ENCODE results near the gene CDH13. TPM values are rescaled to one million over a fixed set of nuclear protein-coding genes. Genes with fewer than 3 reads are reported as not detected.

The CDH13 gene
- total RNA-seq, 1 donor from 2014 or later = 20.9 TPM

DNA sequence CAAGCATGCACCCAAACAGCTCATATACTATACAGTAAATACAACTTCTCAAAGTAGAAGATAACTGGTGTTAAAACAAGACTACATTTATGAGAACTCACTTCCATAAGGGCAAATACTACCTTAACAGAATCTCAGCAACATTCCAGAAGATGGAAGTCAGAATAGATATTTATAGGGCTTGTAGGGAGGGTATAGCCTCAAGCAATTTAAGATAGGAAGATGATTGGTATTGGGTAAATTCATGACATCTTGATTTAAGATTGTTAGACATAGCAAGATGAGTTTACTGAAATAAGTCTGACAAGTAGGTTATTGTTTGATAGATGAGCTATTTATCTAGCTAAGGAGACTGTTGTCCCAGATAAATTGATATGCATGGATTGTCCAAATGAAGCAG, 250.2 kb downstream of the CDH13 start:
- Histone ChIP-seq H3K27me3 (ENCODE audit: control insufficient read depth in 3 of 3, insufficient read depth in 3 of 3, low read length in 3 of 3) (no peaks in the 10 kb centered on the region), H3K9ac (ENCODE audit: low read depth in 1 of 3, low read length in 3 of 3) (no peak overlapping the region), H3K9me3 (ENCODE audit: control insufficient read depth in 3 of 3, low read length in 3 of 3) (no peaks in the 10 kb centered on the region), H3K36me3 (ENCODE audit: control insufficient read depth in 3 of 3, insufficient read depth in 3 of 3, low read length in 3 of 3) (no peaks in the 10 kb centered on the region), H3K4me1 (ENCODE audit: control insufficient read depth in 3 of 3, insufficient read depth in 3 of 3, low read length in 3 of 3) (peaks cover 9 to 15% (median 11%) of the 10 kb centered on the region in 3 donors), H3K27ac (ENCODE audit: low read depth, low read length) (no peak overlapping the region), H3K4me3 (ENCODE audit: low read length in 3 of 3) (no peak overlapping the region)

DNA sequence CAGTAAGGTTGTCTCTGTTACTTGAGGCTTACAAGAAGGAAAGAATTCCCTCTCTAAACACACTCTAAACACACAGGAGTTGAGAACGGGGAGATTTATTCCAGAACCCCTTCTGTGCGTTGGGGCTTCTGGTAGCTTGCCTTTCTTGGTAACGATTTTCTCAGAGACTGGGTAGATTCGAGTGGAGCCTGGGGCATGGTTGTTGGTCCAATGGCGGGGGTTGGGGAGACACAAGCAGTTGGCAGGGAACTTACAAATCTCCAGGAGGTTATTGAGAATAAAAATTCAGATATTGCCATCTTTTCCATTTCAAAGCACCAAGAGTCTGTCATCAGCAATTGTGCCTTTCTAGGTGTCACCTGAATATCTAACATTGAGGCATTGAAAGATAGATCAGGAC, 251.7 kb downstream of the CDH13 start:
- Histone ChIP-seq H3K9me3 (ENCODE audit: control insufficient read depth in 3 of 3, low read length in 3 of 3) (no peaks in the 10 kb centered on the region), H3K4me3 (ENCODE audit: low read length in 3 of 3) (no peak overlapping the region), H3K27ac (ENCODE audit: low read depth, low read length) (no peak overlapping the region)

DNA sequence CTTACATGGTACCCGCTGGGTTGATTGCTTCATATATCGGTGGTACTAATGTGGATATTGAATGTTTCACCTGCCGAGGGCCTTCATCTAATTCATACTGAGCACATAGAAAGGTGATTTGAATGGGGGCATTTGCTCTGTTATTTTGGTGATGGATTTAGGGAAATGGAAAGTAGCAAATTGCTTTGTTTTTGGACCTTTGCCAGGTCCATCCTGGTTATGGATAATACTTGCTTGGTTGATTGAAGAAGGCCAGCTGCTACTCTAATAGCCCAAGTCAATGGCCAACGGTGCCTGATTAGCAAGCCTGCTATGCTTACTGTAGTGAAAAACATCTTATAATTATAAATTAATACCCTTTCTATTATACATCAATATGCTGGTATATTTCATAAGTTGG, 253.6 kb downstream of the CDH13 start:
- peaks cover 0 to 18% (median 2%) of the 10 kb centered on the region in 3 donors for H3K4me1 ChIP-seq (ENCODE audit: control insufficient read depth in 3 of 3, insufficient read depth in 3 of 3, low read length in 3 of 3)

More for the DNA sequence above, 251.7 kb downstream of the CDH13 start:
- H3K27me3 ChIP-seq (ENCODE audit: control insufficient read depth in 3 of 3, insufficient read depth in 3 of 3, low read length in 3 of 3) = no peaks in the 10 kb centered on the region
- peaks cover 9 to 24% (median 13%) of the 10 kb centered on the region in 3 donors for H3K4me1 ChIP-seq (ENCODE audit: control insufficient read depth in 3 of 3, insufficient read depth in 3 of 3, low read length in 3 of 3)
- H3K9ac ChIP-seq (ENCODE audit: low read depth in 1 of 3, low read length in 3 of 3) = no peak overlapping the region
- no peaks in the 10 kb centered on the region for H3K36me3 ChIP-seq (ENCODE audit: control insufficient read depth in 3 of 3, insufficient read depth in 3 of 3, low read length in 3 of 3)

DNA sequence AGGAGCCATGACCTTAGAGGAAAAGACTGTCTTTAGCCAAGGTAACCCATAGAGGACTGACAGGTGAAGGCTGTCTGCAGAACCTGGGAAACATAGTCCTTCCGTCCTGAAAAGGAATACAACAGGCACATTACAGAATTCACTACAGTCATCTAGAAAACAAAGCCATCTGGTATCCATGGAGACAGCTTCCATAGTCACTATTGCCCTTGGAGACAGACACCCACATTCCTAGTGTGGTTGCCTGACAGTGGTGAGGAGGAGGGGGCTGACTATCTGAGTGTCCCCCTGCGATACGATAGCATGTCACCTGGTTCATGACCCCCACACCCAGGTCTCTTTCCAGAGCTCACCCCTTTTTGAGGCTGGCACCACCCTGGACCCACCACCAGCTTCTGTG, 254.7 kb downstream of the CDH13 start:
- Histone ChIP-seq H3K4me1 (ENCODE audit: control insufficient read depth in 3 of 3, insufficient read depth in 3 of 3, low read length in 3 of 3) (peaks cover 0 to 18% (median 2%) of the 10 kb centered on the region in 3 donors), H3K27ac (ENCODE audit: low read depth, low read length) (no peak overlapping the region), H3K4me3 (ENCODE audit: low read length in 3 of 3) (no peak overlapping the region), H3K27me3 (ENCODE audit: control insufficient read depth in 3 of 3, insufficient read depth in 3 of 3, low read length in 3 of 3) (no peaks in the 10 kb centered on the region), H3K36me3 (ENCODE audit: control insufficient read depth in 3 of 3, insufficient read depth in 3 of 3, low read length in 3 of 3) (no peaks in the 10 kb centered on the region), H3K9me3 (ENCODE audit: control insufficient read depth in 3 of 3, low read length in 3 of 3) (no peaks in the 10 kb centered on the region), H3K9ac (ENCODE audit: low read depth in 1 of 3, low read length in 3 of 3) (no peak overlapping the region)

More for the DNA sequence above, 253.6 kb downstream of the CDH13 start:
- no peak overlapping the region for H3K4me3 ChIP-seq (ENCODE audit: low read length in 3 of 3)
- no peaks in the 10 kb centered on the region for H3K9me3 ChIP-seq (ENCODE audit: control insufficient read depth in 3 of 3, low read length in 3 of 3)
- H3K36me3 ChIP-seq (ENCODE audit: control insufficient read depth in 3 of 3, insufficient read depth in 3 of 3, low read length in 3 of 3) = no peaks in the 10 kb centered on the region
- H3K9ac ChIP-seq (ENCODE audit: low read depth in 1 of 3, low read length in 3 of 3) = no peak overlapping the region
- H3K27me3 ChIP-seq (ENCODE audit: control insufficient read depth in 3 of 3, insufficient read depth in 3 of 3, low read length in 3 of 3) = no peaks in the 10 kb centered on the region
- H3K27ac ChIP-seq (ENCODE audit: low read depth, low read length) = no peak overlapping the region

DNA sequence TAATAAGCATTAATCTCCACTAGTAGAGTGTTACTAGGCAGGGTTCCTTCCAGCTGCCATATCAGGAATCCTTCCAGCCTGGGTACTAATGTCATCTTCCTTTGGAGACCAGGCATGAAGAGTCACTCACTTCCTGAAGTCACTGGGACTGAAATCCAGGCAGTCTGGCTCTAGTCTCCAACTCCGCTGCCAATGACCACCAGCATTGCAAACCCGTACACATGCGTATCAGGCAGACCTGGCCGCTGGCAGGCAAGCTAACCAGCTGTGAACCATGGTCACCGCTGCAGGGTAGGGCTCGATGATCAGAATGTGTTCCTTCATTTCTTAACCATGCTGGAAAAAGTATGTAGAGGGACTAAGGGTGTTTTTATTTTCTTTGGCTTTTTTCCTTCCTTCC, 255.5 kb downstream of the CDH13 start:
- Histone ChIP-seq H3K4me1 (ENCODE audit: control insufficient read depth in 3 of 3, insufficient read depth in 3 of 3, low read length in 3 of 3) (peaks cover 0 to 18% (median 2%) of the 10 kb centered on the region in 3 donors), H3K9ac (ENCODE audit: low read depth in 1 of 3, low read length in 3 of 3) (no peak overlapping the region), H3K36me3 (ENCODE audit: control insufficient read depth in 3 of 3, insufficient read depth in 3 of 3, low read length in 3 of 3) (no peaks in the 10 kb centered on the region), H3K9me3 (ENCODE audit: control insufficient read depth in 3 of 3, low read length in 3 of 3) (no peaks in the 10 kb centered on the region), H3K27me3 (ENCODE audit: control insufficient read depth in 3 of 3, insufficient read depth in 3 of 3, low read length in 3 of 3) (no peaks in the 10 kb centered on the region), H3K4me3 (ENCODE audit: low read length in 3 of 3) (no peak overlapping the region), H3K27ac (ENCODE audit: low read depth, low read length) (no peak overlapping the region)

DNA sequence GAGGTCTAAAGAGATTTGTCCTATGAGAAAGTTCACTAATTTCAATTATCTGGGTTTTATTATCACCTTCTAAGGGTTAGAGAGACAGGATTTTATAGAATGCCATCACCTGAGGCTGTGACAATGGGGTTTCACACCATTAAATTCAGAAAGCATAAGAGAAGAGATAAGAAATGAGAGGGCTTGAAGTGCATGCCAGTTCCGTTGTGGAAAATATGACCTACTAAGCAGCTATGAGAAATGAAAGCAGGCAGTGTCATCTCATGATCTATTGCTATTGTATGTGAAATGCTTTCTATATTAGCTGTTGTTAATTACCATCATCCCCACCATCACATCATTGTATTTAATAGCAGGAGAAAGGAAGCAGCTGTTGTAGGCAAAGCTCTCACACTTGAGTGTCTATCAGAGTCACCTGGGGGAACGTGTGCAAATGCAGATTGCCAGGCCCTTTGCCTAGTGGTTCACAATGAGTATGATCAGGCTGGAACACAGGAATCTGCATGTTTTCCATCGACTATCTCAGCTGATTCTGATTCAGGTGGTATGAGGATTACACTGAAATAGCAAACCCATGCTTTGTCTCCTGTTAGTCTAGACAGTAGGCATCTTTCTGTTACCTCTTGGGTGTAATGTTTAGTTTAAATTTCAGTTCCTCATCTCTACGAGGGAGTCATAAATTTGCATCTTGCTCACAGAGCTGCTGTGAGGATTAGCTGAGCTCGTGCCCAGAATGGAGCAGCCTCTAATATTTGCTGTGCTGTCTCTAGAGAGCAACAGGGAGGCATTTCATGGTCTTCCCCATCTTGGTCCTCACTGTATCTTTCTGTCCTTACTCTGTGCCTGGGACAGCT, 256.4 kb downstream of the CDH13 start:
- H3K4me3 ChIP-seq (ENCODE audit: low read length in 3 of 3) = no peak overlapping the region
- no peak overlapping the region for H3K9ac ChIP-seq (ENCODE audit: low read depth in 1 of 3, low read length in 3 of 3)
- peaks cover 5 to 24% (median 6%) of the 10 kb centered on the region in 3 donors for H3K4me1 ChIP-seq (ENCODE audit: control insufficient read depth in 3 of 3, insufficient read depth in 3 of 3, low read length in 3 of 3)
- H3K27ac ChIP-seq (ENCODE audit: low read depth, low read length) = no peak overlapping the region
- H3K36me3 ChIP-seq (ENCODE audit: control insufficient read depth in 3 of 3, insufficient read depth in 3 of 3, low read length in 3 of 3) = no peaks in the 10 kb centered on the region
- H3K9me3 ChIP-seq (ENCODE audit: control insufficient read depth in 3 of 3, low read length in 3 of 3) = no peaks in the 10 kb centered on the region
- H3K27me3 ChIP-seq (ENCODE audit: control insufficient read depth in 3 of 3, insufficient read depth in 3 of 3, low read length in 3 of 3) = no peaks in the 10 kb centered on the region

DNA sequence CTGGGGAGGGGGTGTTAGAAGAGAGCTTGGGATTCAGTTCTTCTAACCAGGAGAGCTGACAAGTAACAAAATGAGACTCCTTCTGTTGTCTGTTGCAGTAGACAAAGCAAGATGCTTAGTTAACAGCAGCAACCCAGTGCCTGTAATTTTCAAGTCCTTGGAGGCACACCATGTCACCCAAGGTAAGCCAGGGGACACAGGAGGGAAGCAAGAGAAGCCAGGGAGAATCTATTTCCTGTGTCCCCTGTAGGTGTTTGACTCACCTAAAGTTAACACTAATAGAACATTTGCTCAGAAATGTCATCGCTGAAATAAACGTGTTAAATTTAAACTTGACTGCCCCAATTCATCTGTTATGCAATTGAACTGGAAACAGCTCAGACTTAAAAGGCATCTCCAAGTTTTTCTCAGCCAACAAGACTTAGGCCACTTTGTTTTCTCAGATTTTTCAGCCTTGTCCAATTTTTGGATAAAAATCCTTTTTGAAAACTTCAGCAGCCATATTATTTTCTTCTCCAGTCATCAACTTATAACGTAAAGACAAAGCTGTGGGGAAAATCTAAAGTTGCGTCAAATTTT, 257.6 kb downstream of the CDH13 start:
- Histone ChIP-seq H3K4me3 (ENCODE audit: low read length in 3 of 3) (no peak overlapping the region), H3K36me3 (ENCODE audit: control insufficient read depth in 3 of 3, insufficient read depth in 3 of 3, low read length in 3 of 3) (no peaks in the 10 kb centered on the region), H3K9ac (ENCODE audit: low read depth in 1 of 3, low read length in 3 of 3) (no peak overlapping the region), H3K4me1 (ENCODE audit: control insufficient read depth in 3 of 3, insufficient read depth in 3 of 3, low read length in 3 of 3) (peaks cover 9 to 30% (median 11%) of the 10 kb centered on the region in 3 donors), H3K27ac (ENCODE audit: low read depth, low read length) (no peak overlapping the region), H3K27me3 (ENCODE audit: control insufficient read depth in 3 of 3, insufficient read depth in 3 of 3, low read length in 3 of 3) (no peaks in the 10 kb centered on the region), H3K9me3 (ENCODE audit: control insufficient read depth in 3 of 3, low read length in 3 of 3) (no peaks in the 10 kb centered on the region)

DNA sequence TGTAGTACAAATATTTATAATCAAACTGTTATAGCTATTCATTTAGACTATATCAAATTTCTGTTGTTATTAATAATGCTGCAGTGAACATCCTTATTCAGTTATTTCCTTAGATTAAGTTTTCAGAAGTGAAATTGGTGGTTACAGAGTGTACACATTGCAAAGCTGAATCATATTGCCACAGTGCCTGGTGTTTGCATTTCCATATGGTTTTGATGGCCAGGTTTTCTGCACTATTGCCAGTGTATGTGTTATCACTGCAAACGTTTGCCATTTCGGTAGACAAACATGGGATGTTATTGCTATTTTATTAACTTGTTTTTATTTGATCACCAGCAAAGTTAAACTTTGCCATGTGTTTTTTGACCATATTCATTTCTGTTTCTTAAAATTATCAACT, 259.4 kb downstream of the CDH13 start:
- no peak overlapping the region for H3K4me3 ChIP-seq (ENCODE audit: low read length in 3 of 3)
- H3K9ac ChIP-seq (ENCODE audit: low read depth in 1 of 3, low read length in 3 of 3) = no peak overlapping the region
- no peaks in the 10 kb centered on the region for H3K9me3 ChIP-seq (ENCODE audit: control insufficient read depth in 3 of 3, low read length in 3 of 3)
- H3K27ac ChIP-seq (ENCODE audit: low read depth, low read length) = no peak overlapping the region
- H3K27me3 ChIP-seq (ENCODE audit: control insufficient read depth in 3 of 3, insufficient read depth in 3 of 3, low read length in 3 of 3) = no peaks in the 10 kb centered on the region
- peaks cover 9 to 29% (median 11%) of the 10 kb centered on the region in 3 donors for H3K4me1 ChIP-seq (ENCODE audit: control insufficient read depth in 3 of 3, insufficient read depth in 3 of 3, low read length in 3 of 3)
- H3K36me3 ChIP-seq (ENCODE audit: control insufficient read depth in 3 of 3, insufficient read depth in 3 of 3, low read length in 3 of 3) = no peaks in the 10 kb centered on the region

DNA sequence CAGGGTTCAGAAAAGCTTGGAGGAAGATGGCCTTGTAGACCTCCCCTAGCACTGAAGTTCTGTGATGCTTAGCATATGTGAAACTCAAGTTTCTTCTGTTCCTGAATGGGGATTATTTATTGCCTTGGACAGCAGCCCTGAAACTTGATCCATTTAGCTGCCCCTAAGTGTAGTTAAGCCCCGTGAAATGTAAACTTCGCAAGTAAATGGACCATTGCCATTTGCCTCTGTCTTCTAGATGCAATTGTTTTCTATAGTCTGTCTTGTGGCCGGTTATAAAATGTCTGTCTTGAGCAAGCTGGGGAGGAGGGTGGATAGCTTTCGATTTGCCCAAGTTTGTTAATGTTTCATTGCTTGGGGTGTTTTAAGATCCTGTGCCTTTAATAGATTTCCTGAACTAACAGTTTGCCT, 261.8 kb downstream of the CDH13 start:
- H3K27ac ChIP-seq (ENCODE audit: low read depth, low read length) = no peak overlapping the region
- no peaks in the 10 kb centered on the region for H3K36me3 ChIP-seq (ENCODE audit: control insufficient read depth in 3 of 3, insufficient read depth in 3 of 3, low read length in 3 of 3)
- H3K9ac ChIP-seq (ENCODE audit: low read depth in 1 of 3, low read length in 3 of 3) = no peak overlapping the region
- H3K9me3 ChIP-seq (ENCODE audit: control insufficient read depth in 3 of 3, low read length in 3 of 3) = no peaks in the 10 kb centered on the region
- H3K4me3 ChIP-seq (ENCODE audit: low read length in 3 of 3) = no peak overlapping the region
- no peaks in the 10 kb centered on the region for H3K27me3 ChIP-seq (ENCODE audit: control insufficient read depth in 3 of 3, insufficient read depth in 3 of 3, low read length in 3 of 3)
- H3K4me1 ChIP-seq (ENCODE audit: control insufficient read depth in 3 of 3, insufficient read depth in 3 of 3, low read length in 3 of 3) = peaks cover 9 to 29% (median 21%) of the 10 kb centered on the region in 3 donors

DNA sequence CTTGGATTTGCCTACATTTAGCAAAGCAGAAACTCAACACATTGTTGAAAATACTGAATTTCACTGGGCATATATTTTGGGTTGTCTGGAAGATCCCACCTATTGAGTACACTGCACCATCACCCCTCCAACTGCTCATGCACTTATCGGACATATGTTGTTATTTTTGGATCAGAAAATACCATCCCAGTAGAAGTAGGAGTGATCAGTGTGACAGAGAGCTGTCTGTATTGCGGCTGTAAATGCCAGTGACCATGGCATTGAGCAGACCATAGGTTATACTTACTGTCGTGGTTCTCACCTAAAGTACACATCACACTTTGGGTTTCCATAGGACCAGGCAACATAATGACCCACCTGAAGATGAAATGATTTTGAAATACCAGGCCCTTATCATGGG, 264.7 kb downstream of the CDH13 start:
- no peak overlapping the region for H3K4me3 ChIP-seq (ENCODE audit: low read length in 3 of 3)
- no peak overlapping the region for H3K27ac ChIP-seq (ENCODE audit: low read depth, low read length)
- no peaks in the 10 kb centered on the region for H3K9me3 ChIP-seq (ENCODE audit: control insufficient read depth in 3 of 3, low read length in 3 of 3)

More for the DNA sequence above, 264.7 kb downstream of the CDH13 start:
- no peak overlapping the region for H3K9ac ChIP-seq (ENCODE audit: low read depth in 1 of 3, low read length in 3 of 3)
- no peaks in the 10 kb centered on the region for H3K27me3 ChIP-seq (ENCODE audit: control insufficient read depth in 3 of 3, insufficient read depth in 3 of 3, low read length in 3 of 3)
- H3K36me3 ChIP-seq (ENCODE audit: control insufficient read depth in 3 of 3, insufficient read depth in 3 of 3, low read length in 3 of 3) = no peaks in the 10 kb centered on the region
- H3K4me1 ChIP-seq (ENCODE audit: control insufficient read depth in 3 of 3, insufficient read depth in 3 of 3, low read length in 3 of 3) = peaks cover 9 to 27% (median 21%) of the 10 kb centered on the region in 3 donors

All from skeletal muscle tissue (tissue), 4 donors.